Body of pancreas (tissue), 4 donors: ENCODE measurements around the gene IFRD1. TPM values are rescaled to one million over a fixed set of nuclear protein-coding genes. Genes with fewer than 3 reads are reported as not detected.

ENCODE experiments used
- ATAC-seq: fragments of 150-250 bp; one replicate; pipeline ENCODE4 v1.9.1; 2016
- DNase-seq, 4 donors: peaks; one replicate each; pipeline ENCODE4 v3.0.0-alpha.2; 2019
- H3K27ac ChIP-seq, 4 donors: fragments of 200-600 bp; sonication (generic); 1 replicate in 3 of 4; 2 replicates in 1 of 4; pipeline versions ENCODE4 v1.5.1 to v1.6.1; 2016 to 2019; ENCODE audit warnings: mild to moderate bottlenecking in 1 of 4, mixed read lengths in 1 of 4, moderate library complexity in 1 of 4
- H3K27me3 ChIP-seq, 2 donors: fragments of 200-600 bp; sonication (generic); one replicate each; pipeline ENCODE4 v1.6.0; 2016; ENCODE audit warnings: mild to moderate bottlenecking in 1 of 2
- H3K36me3 ChIP-seq, 2 donors: fragments of 200-600 bp; sonication (generic); replicated peaks in 1 of 2; 2 replicates each; pipeline ENCODE4 v1.5.1; 2016; ENCODE audit warnings: low read depth in 2 of 2; ENCODE audit not compliant: insufficient read depth in 1 of 2
- H3K4me1 ChIP-seq: fragments of 200-600 bp; sonication (generic); one replicate; pipeline ENCODE4 v1.6.0; 2016
- H3K4me3 ChIP-seq, 2 donors: fragments of 200-600 bp; sonication (generic); 1 replicate in 1 of 2; 2 replicates in 1 of 2; pipeline ENCODE4 v1.5.1; 2016 to 2019
- H3K9me3 ChIP-seq, 3 donors: fragments of 200-600 bp; sonication (generic); 1 replicate in 2 of 3; 2 replicates in 1 of 3; pipeline ENCODE4 v1.5.1; 2016
- CTCF ChIP-seq, 7 experiments: fragments of 450-650 bp in 4 of 7; fragments of 200-600 bp in 3 of 7; sonication (generic) in 3 of 7; IDR thresholded peaks; one replicate each; pipeline ENCODE4 v1.5.1; 2016 to 2019; ENCODE audit warnings: antibody characterized with exemption in 7 of 7
- POLR2A ChIP-seq, 3 donors: fragments of 450-650 bp; IDR thresholded peaks; one replicate each; pipeline ENCODE4 v1.6.1; 2016; ENCODE audit warnings: antibody characterized with exemption in 3 of 3, mild to moderate bottlenecking in 2 of 3
- WGBS, 2 donors: methylation state at CpG; one replicate each; pipeline ENCODE4 v1.1.5; 2017; 5-methylcytosine and 5-hydroxymethylcytosine counted together
- intact Hi-C: fragments of 100-400 bp; cut with DNase I; formaldehyde crosslinking; loops from one replicate; pipeline ENCODE4 v1.15.1; 2023
- total RNA-seq, 2 donors: library from RNA; depleted of rRNA; stranded (reverse); fragments of >200 nt; gene quantifications; one replicate each; pipeline ENCODE4 v1.1.0, GENCODE V29; 2016

The IFRD1 gene
- total RNA-seq, 2 donors from 2014 or later, result 119 to 154 TPM

GRCh38 chr7:112419543-112420130 lies 30.6 kb upstream of the IFRD1 start:
- no peak for ATAC-seq
- TF ChIP-seq CTCF (IDR thresholded peaks at IDR 0.05), result no peak
- TF ChIP-seq POLR2A (IDR thresholded peaks at IDR 0.05), result no peak
- no peak overlapping the region for H3K27ac ChIP-seq
- no peaks in the 10 kb centered on the region for H3K36me3 ChIP-seq
- WGBS, 2 donors, result 95% methylated on average over 4 of the region's 4 CpGs
- no peaks in the 10 kb centered on the region for H3K27me3 ChIP-seq
- no peak for DNase-seq
- intact Hi-C loops, result no loop called here
- H3K4me1 ChIP-seq, result peaks cover 31% of the 10 kb centered on the region
- no peak overlapping the region for H3K4me3 ChIP-seq
- H3K9me3 ChIP-seq, result no peaks in the 10 kb centered on the region

- Histone ChIP-seq H3K27me3 (no peaks in the 10 kb centered on the region), H3K27ac (no peak overlapping the region), H3K9me3 (no peaks in the 10 kb centered on the region), H3K36me3 (no peaks in the 10 kb centered on the region), H3K4me1 (peaks cover 31% of the 10 kb centered on the region), H3K4me3 (no peak overlapping the region)
- WGBS, 2 donors, result 78 to 79% methylated on average over 9 of the region's 9 CpGs
- no peak for DNase-seq
- no peak for ATAC-seq
- intact Hi-C loops, result no loop called here
- TF ChIP-seq POLR2A (IDR thresholded peaks at IDR 0.05) (no peak), CTCF (IDR thresholded peaks at IDR 0.05) (no peak)
Measured at GRCh38 chr7:112420236-112420861, 29.9 kb upstream of the IFRD1 start.

GRCh38 chr7:112421666-112422486 lies 28.4 kb upstream of the IFRD1 start:
- H3K4me3 ChIP-seq, result no peak overlapping the region
- H3K9me3 ChIP-seq, result no peaks in the 10 kb centered on the region
- DNase-seq (no peak), ATAC-seq (no peak)
- 64 to 81% methylated on average over 9 of the region's 9 CpGs for WGBS, 2 donors
- peaks cover 31% of the 10 kb centered on the region for H3K4me1 ChIP-seq
- no peaks in the 10 kb centered on the region for H3K36me3 ChIP-seq
- intact Hi-C loops, result no loop called here
- no peaks in the 10 kb centered on the region for H3K27me3 ChIP-seq
- no peak for TF ChIP-seq POLR2A (IDR thresholded peaks at IDR 0.05)
- no peak for TF ChIP-seq CTCF (IDR thresholded peaks at IDR 0.05)
- H3K27ac ChIP-seq, result peak overlapping the region; percentile 78 to 82 (median 80)

- DNase-seq (peak; percentile 85 to 92 (median 90)), ATAC-seq (peak; percentile 97)
- TF ChIP-seq POLR2A (IDR thresholded peaks at IDR 0.05) (peak in 1 of 3 donors; percentile 46), CTCF (IDR thresholded peaks at IDR 0.05) (no peak)
- Histone ChIP-seq H3K4me1 (peaks cover 31% of the 10 kb centered on the region), H3K27ac (peak overlapping the region; percentile 78 to 82 (median 80)), H3K27me3 (no peaks in the 10 kb centered on the region), H3K4me3 (no peak overlapping the region), H3K9me3 (no peaks in the 10 kb centered on the region), H3K36me3 (no peaks in the 10 kb centered on the region)
- intact Hi-C loops, result no loop called here
- 17 to 21% methylated on average over 6 of the region's 6 CpGs for WGBS, 2 donors
Measured at GRCh38 chr7:112422842-112423496, 27.3 kb upstream of the IFRD1 start.
